Measurements from ENCODE around the gene COMMD1. TPM values are rescaled to one million over a fixed set of nuclear protein-coding genes. Genes with fewer than 3 reads are reported as not detected.
"Not testable (repeated sequence)": the region's sequence is repeated elsewhere in the genome, so short reads cannot be mapped to it uniquely, and the experiment has no call there.

The COMMD1 gene
- total RNA-seq, 4 donors from 2014 or later = 76.0 to 132 (median 100) TPM

DNA sequence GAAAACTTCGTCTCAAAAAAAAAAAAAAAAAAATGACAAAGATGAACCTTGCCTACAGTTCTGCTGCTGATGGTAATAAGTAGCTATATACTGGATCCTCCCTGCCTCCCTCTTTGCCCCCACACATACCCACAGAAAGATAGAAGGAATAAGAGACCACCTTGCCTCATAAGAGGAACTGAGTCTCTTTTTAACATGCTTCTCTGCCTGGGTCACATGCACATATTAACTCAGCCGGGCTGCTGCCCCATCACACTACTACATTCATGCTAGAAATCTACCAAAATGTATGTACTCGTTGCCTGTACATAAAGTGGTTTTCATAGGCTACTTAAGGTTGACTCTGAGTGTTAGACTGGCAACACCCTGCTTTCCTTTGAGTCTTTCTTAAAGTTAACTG lies 211.5 kb downstream of the COMMD1 start:
- no peak for TF ChIP-seq CTCF (IDR thresholded peaks at IDR 0.05)
- no peak for TF ChIP-seq POLR2A (IDR thresholded peaks at IDR 0.05)
- WGBS, 2 donors = 80 to 89% methylated on average over 3 of the region's 3 CpGs
- Histone ChIP-seq H3K36me3 (no peaks in the 10 kb centered on the region), H3K27ac (no peak overlapping the region), H3K9me3 (no peaks in the 10 kb centered on the region), H3K27me3 (no peaks in the 10 kb centered on the region), H3K4me3 (replicated peaks in 1 of 3) (no peak overlapping the region), H3K4me1 (peaks cover 12 to 13% of the 10 kb centered on the region in 2 donors)
- no peak for DNase-seq
- intact Hi-C loops (cut with DNase I) = no loop called here

GRCh38 chr2:62118160-62118559 lies 212.7 kb downstream of the COMMD1 start:
- no peak overlapping the region for H3K4me3 ChIP-seq (replicated peaks in 1 of 3)
- no peak overlapping the region for H3K27ac ChIP-seq
- H3K9me3 ChIP-seq = no peaks in the 10 kb centered on the region
- no peak for DNase-seq
- TF ChIP-seq POLR2A (IDR thresholded peaks at IDR 0.05) (no peak), CTCF (IDR thresholded peaks at IDR 0.05) (no peak)
- H3K27me3 ChIP-seq = no peaks in the 10 kb centered on the region
- peaks cover 11 to 13% of the 10 kb centered on the region in 2 donors for H3K4me1 ChIP-seq
- intact Hi-C loops (cut with DNase I) = no loop called here
- H3K36me3 ChIP-seq = no peaks in the 10 kb centered on the region

DNA sequence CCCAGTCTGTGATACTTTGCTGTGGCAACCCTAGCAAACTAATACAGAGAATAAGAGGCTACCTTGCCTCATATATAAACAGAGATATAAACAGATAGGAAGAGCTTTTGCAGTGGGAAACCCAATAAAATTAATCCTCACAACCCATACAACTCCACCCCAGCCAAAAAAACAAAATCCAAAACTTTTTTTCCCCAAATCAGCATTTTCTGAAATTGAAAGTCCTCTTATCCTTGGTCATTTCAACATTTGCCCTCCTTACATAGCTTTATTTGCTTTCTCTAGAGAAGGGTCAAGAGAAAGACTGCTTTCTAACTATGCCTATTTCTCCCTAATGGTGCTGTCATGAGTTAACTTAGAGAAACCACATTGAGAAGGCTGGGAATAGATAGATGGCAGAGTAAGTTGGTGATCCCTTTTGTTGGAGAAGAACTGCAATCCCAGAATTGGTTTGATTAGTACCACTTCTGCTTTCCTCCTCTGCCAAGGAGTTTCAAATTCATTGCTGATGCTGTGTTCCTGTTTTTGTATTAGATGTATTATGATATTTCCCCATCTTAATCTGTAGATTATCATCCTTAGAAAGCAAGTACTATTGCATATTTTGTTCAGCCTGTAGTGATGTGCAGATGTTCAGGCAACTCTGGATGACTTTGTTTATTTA lies 214.0 kb downstream of the COMMD1 start:
- intact Hi-C loops (cut with DNase I) = no loop called here
- no peaks in the 10 kb centered on the region for H3K27me3 ChIP-seq
- H3K9me3 ChIP-seq = no peaks in the 10 kb centered on the region
- no peak overlapping the region for H3K27ac ChIP-seq
- H3K36me3 ChIP-seq = no peaks in the 10 kb centered on the region
- TF ChIP-seq POLR2A (IDR thresholded peaks at IDR 0.05) (no peak), CTCF (IDR thresholded peaks at IDR 0.05) (no peak)
- no peak for DNase-seq
- peaks cover 8 to 13% of the 10 kb centered on the region in 2 donors for H3K4me1 ChIP-seq
- H3K4me3 ChIP-seq (replicated peaks in 1 of 3) = no peak overlapping the region

GRCh38 chr2:62126239-62126638 lies 220.8 kb downstream of the COMMD1 start:
- DNase-seq; H3K27ac ChIP-seq; H3K36me3 ChIP-seq; H3K4me3 ChIP-seq (replicated peaks in 1 of 3); intact Hi-C loops (cut with DNase I); H3K4me1 ChIP-seq; H3K9me3 ChIP-seq; H3K27me3 ChIP-seq: not testable (repeated sequence)
- 95 to 99% methylated on average over 2 of the region's 2 CpGs for WGBS, 2 donors

- no peak overlapping the region for H3K27ac ChIP-seq
- TF ChIP-seq POLR2A (IDR thresholded peaks at IDR 0.05) (no peak), CTCF (IDR thresholded peaks at IDR 0.05) (no peak)
- H3K4me3 ChIP-seq (replicated peaks in 1 of 3) = no peak overlapping the region
- intact Hi-C loops (cut with DNase I) = no loop called here
- H3K27me3 ChIP-seq = no peaks in the 10 kb centered on the region
- no peak for DNase-seq
- peaks cover 0 to 10% of the 10 kb centered on the region in 2 donors for H3K4me1 ChIP-seq
- H3K9me3 ChIP-seq = no peaks in the 10 kb centered on the region
- H3K36me3 ChIP-seq = no peaks in the 10 kb centered on the region
- WGBS, 2 donors = 98 to 99% methylated on average over 2 of the region's 2 CpGs
These were observed 227.9 kb downstream of the COMMD1 start for GRCh38 chr2:62133320-62133823.

Data from thyroid gland (tissue), 4 donors.